Ectodermal cell (in vitro differentiated cells): ENCODE data around the gene N4BP3. TPM values are rescaled to one million over a fixed set of nuclear protein-coding genes. Genes with fewer than 3 reads are reported as not detected.
"Not testable (repeated sequence)": the region's sequence is repeated elsewhere in the genome, so short reads cannot be mapped to it uniquely, and the experiment has no call there.

Source experiments
- H3K27ac ChIP-seq: 2 replicates; pipeline ENCODE4 v1.7.0; 2013; ENCODE audit warnings: mild to moderate bottlenecking, low read depth, low read length; ENCODE audit not compliant: insufficient read depth, poor library complexity, severe bottlenecking
- H3K27me3 ChIP-seq: 2 replicates; pipeline ENCODE4 v1.7.0; 2013; ENCODE audit warnings: mild to moderate bottlenecking, low read length; ENCODE audit not compliant: insufficient read depth, control insufficient read depth, poor library complexity, severe bottlenecking
- H3K36me3 ChIP-seq: one replicate; pipeline ENCODE4 v1.7.0; 2013; ENCODE audit warnings: low read length; ENCODE audit not compliant: control insufficient read depth, insufficient read depth
- H3K4me1 ChIP-seq: one replicate; pipeline ENCODE4 v1.7.0; 2013; ENCODE audit warnings: low read length; ENCODE audit not compliant: control insufficient read depth, insufficient read depth
- H3K4me3 ChIP-seq: 2 replicates; pipeline ENCODE4 v1.7.0; 2013; ENCODE audit warnings: low read depth, low read length, control low read depth; ENCODE audit not compliant: insufficient read depth
- H3K9me3 ChIP-seq: 2 replicates; pipeline ENCODE4 v1.7.0; 2013; ENCODE audit warnings: mild to moderate bottlenecking, low read length, moderate library complexity; ENCODE audit not compliant: control insufficient read depth
- WGBS, 2 experiments: methylation state at CpG; one replicate each; pipeline ENCODE4 v1.1.7; 2013; ENCODE audit warnings: missing lambda C conversion rate in 2 of 2; 5-methylcytosine and 5-hydroxymethylcytosine counted together
- polyA plus RNA-seq, 4 experiments: library from polyadenylated mRNA; stranded (reverse); fragments of 50-300 nt; gene quantifications; one replicate each; pipeline ENCODE4 v1.2.3, GENCODE V29; 2013

N4BP3 gene, protein sequence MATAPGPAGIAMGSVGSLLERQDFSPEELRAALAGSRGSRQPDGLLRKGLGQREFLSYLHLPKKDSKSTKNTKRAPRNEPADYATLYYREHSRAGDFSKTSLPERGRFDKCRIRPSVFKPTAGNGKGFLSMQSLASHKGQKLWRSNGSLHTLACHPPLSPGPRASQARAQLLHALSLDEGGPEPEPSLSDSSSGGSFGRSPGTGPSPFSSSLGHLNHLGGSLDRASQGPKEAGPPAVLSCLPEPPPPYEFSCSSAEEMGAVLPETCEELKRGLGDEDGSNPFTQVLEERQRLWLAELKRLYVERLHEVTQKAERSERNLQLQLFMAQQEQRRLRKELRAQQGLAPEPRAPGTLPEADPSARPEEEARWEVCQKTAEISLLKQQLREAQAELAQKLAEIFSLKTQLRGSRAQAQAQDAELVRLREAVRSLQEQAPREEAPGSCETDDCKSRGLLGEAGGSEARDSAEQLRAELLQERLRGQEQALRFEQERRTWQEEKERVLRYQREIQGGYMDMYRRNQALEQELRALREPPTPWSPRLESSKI
- polyA plus RNA-seq (2013, experiment 1 of 4) = 10.8 TPM
- polyA plus RNA-seq (2013, experiment 2 of 4) = 12.9 TPM
- polyA plus RNA-seq (2013, experiment 3 of 4) = 8.9 TPM
- 10.6 TPM for polyA plus RNA-seq (2013, experiment 4 of 4)

DNA sequence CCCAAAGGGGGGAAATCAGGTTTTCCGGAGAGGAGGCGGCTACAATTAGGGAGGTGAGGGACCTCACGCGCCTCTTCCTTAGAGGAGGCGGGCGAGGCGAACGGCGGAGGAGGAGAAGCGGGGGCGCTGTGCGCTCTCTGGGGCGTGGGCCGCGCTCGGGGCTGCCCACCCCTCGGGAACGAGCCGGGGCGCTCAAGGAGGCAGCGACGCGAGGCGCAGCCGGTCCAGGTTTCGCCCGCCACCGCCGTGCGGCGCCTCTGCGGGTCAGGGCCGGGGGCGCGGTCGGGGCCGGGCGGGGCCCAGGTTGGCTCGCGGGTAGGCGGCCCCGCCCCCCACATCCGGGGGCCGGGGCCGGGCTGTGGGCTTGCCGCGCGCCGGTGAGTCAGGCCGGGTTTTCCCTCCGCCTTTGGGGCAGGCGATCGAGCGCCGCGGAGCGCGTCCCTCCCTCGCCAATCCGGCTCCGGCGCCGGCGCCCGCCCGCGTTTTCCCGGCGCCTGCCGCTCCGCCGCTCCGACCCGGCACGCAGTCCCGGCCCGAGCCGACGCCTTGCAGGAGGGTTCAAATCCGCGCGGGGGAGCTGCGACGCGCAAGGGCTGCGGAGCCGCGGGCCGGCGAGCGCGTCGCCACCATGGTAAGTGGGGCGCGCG, at the start of gene N4BP3:
Gene N4BP3 (plus strand): TSS at position 392 of the 647 bp plus-strand sequence. CDS start 6,052 bp downstream, outside the sequence.
- H3K36me3 ChIP-seq = no peaks in the 10 kb centered on the region
- H3K4me3 ChIP-seq = peak within 1 kb of the TSS; percentile 80
- no peaks in the 10 kb centered on the region for H3K9me3 ChIP-seq
- H3K27ac ChIP-seq = peak within 1 kb of the TSS; percentile 72
- WGBS, 2 experiments = 0 to 1% methylated on average over 96 of the region's 96 CpGs
- peaks cover 25% of the 10 kb centered on the region for H3K4me1 ChIP-seq
- peaks cover 4% of the 10 kb centered on the region for H3K27me3 ChIP-seq

DNA sequence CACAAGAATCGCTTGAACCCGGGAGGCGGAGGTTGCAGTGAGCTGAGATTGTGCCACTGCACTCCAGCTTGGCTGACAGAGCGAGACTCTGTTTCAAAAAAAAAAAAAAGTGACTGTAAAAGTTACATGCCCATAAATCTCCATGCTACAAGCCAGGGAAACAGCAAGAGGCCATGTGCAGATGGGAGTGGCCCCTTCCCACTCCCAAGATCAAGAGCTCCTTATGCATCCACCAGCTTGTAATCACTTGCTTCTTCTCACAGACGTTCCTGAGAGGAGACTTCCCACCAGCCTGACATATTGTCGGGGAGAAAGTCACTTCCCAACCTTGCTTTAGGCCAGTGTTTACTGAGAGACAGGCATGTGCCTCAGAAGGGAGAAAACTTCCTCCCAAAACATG, 45.6 kb upstream of the N4BP3 start:
- Histone ChIP-seq H3K4me3 (no peak overlapping the region), H3K9me3 (no peaks in the 10 kb centered on the region), H3K4me1 (no peaks in the 10 kb centered on the region), H3K36me3 (no peaks in the 10 kb centered on the region), H3K27ac (no peak overlapping the region), H3K27me3 (no peaks in the 10 kb centered on the region)
- 88% methylated on average over 6 of the region's 6 CpGs for WGBS, 2 experiments

GRCh38 chr5:178068293-178068692, 45.0 kb upstream of the N4BP3 start:
- no peaks in the 10 kb centered on the region for H3K4me1 ChIP-seq
- WGBS, 2 experiments = 80 to 83% methylated on average over 5 of the region's 5 CpGs
- no peaks in the 10 kb centered on the region for H3K36me3 ChIP-seq

DNA sequence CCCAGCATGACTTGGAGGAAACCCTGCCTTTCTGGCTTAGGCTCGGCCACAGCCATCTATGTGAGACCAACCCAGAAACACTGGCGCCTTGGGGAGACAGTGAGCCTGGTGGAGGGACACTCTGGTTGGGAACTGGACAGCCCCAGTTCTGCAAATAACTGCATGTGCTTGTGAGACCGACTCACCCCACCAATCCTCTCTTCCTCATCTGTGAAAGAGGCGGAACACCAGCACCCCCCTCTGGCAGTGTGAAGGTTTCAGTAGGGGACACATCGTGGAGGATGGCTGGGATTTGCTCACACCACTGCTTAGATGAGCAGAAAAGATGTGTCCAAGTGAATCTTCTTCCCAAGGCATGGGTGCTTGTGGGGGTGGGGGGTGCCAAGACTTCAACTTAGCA, 43.4 kb upstream of the N4BP3 start:
- 58 to 73% methylated on average over 5 of the region's 5 CpGs for WGBS, 2 experiments
- H3K27me3 ChIP-seq = peaks cover under 1% of the 10 kb centered on the region
- no peaks in the 10 kb centered on the region for H3K4me1 ChIP-seq
- H3K36me3 ChIP-seq = no peaks in the 10 kb centered on the region
- H3K4me3 ChIP-seq = no peak overlapping the region
- H3K27ac ChIP-seq = no peak overlapping the region
- H3K9me3 ChIP-seq = no peaks in the 10 kb centered on the region

More at GRCh38 chr5:178068293-178068692, 45.0 kb upstream of the N4BP3 start:
- Histone ChIP-seq H3K27ac (no peak overlapping the region), H3K27me3 (no peaks in the 10 kb centered on the region), H3K4me3 (no peak overlapping the region), H3K9me3 (no peaks in the 10 kb centered on the region)

GRCh38 chr5:178071108-178071507, 42.2 kb upstream of the N4BP3 start:
- WGBS, 2 experiments = 86 to 92% methylated on average over 4 of the region's 4 CpGs
- no peaks in the 10 kb centered on the region for H3K4me1 ChIP-seq
- H3K9me3 ChIP-seq = no peaks in the 10 kb centered on the region
- H3K36me3 ChIP-seq = no peaks in the 10 kb centered on the region
- H3K27ac ChIP-seq = no peak overlapping the region
- peaks cover 8% of the 10 kb centered on the region for H3K27me3 ChIP-seq
- H3K4me3 ChIP-seq = no peak overlapping the region

DNA sequence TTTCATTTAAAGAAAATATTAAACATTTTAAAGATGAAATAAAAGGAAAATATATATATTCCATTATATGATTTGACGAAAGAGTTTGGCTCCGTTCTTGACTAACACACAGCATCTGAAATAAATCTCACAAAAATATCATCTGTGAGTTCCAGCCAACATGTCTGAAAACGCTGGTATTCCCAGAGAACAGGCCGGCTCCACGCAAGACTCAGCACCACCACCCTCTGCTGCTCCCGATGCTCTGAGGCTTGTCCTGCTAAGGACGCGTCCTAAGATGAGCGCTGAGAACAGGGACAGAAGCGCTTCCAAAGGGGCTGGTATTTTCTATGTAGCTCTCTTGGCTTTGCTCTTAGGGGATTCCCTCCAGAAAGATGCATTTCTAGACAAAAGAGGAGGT, 40.6 kb upstream of the N4BP3 start:
- H3K4me1 ChIP-seq = no peaks in the 10 kb centered on the region
- H3K27me3 ChIP-seq = peaks cover 8% of the 10 kb centered on the region
- H3K36me3 ChIP-seq = no peaks in the 10 kb centered on the region
- H3K4me3 ChIP-seq = no peak overlapping the region
- no peak overlapping the region for H3K27ac ChIP-seq
- 87 to 90% methylated on average over 10 of the region's 10 CpGs for WGBS, 2 experiments
- no peaks in the 10 kb centered on the region for H3K9me3 ChIP-seq

- 80 to 82% methylated on average over 14 of the region's 14 CpGs for WGBS, 2 experiments
- Histone ChIP-seq H3K27me3 (peaks cover 8% of the 10 kb centered on the region), H3K9me3 (no peaks in the 10 kb centered on the region)
Measured at GRCh38 chr5:178074266-178074952, 38.9 kb upstream of the N4BP3 start.

DNA sequence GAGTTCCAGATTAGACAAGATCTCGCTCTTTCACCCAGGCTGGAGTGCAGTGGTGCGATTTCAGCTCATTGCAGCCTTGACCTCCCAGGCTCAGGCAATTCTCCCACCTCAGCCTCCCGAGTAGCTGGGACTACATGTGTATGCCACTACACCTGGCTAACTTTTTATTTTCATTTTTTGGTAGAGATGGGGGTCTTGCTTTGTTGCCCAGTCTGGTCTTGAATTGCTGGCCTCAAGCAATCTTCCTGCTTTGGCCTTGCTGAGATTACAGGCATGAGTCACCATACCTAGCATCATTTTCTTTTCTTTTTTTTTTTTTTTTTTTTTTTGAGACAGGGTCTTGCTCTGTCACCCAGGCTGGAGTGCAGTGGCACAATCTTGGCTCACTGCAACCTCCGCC, 36.4 kb upstream of the N4BP3 start:
- not testable (repeated sequence) for H3K9me3 ChIP-seq, H3K27me3 ChIP-seq, H3K4me1 ChIP-seq, H3K27ac ChIP-seq, H3K4me3 ChIP-seq, H3K36me3 ChIP-seq
- WGBS, 2 experiments = 93 to 99% methylated on average over 4 of the region's 4 CpGs

More at GRCh38 chr5:178074266-178074952, 38.9 kb upstream of the N4BP3 start:
- Histone ChIP-seq H3K27ac (no peak overlapping the region), H3K36me3 (no peaks in the 10 kb centered on the region), H3K4me1 (no peaks in the 10 kb centered on the region), H3K4me3 (no peak overlapping the region)

- Histone ChIP-seq H3K4me3 (no peak overlapping the region), H3K4me1 (no peaks in the 10 kb centered on the region), H3K36me3 (no peaks in the 10 kb centered on the region), H3K27ac (no peak overlapping the region), H3K9me3 (no peaks in the 10 kb centered on the region), H3K27me3 (peaks cover 8% of the 10 kb centered on the region)
- WGBS, 2 experiments = 76 to 81% methylated on average over 4 of the region's 5 CpGs
Measured at GRCh38 chr5:178077751-178078150, 35.6 kb upstream of the N4BP3 start.
